ENCODE data around the gene PLCH1.
"Not testable (repeated sequence)": the region's sequence is repeated elsewhere in the genome, so short reads cannot be mapped to it uniquely, and the experiment has no call there.

Gene PLCH1

GRCh38 chr3:155409336-155409735, 335.5 kb downstream of the PLCH1 start:
- DNase-seq (ENCODE audit: insufficient read length, low spot score), result no peak
- TF ChIP-seq POLR2A (IDR thresholded peaks at IDR 0.05; ENCODE audit: low read depth, low read length), result no peak
- no peak for FAIRE-seq

- DNase-seq (ENCODE audit: insufficient read length, low spot score) (no peak), FAIRE-seq (no peak)
- no peak for TF ChIP-seq POLR2A (IDR thresholded peaks at IDR 0.05; ENCODE audit: low read depth, low read length)
These were observed 336.9 kb downstream of the PLCH1 start for GRCh38 chr3:155407971-155408370.

- DNase-seq (ENCODE audit: insufficient read length, low spot score) (no peak), FAIRE-seq (peak; percentile 36)
- no peak for TF ChIP-seq POLR2A (IDR thresholded peaks at IDR 0.05; ENCODE audit: low read depth, low read length)
These were observed 337.5 kb downstream of the PLCH1 start for GRCh38 chr3:155407331-155407730.

DNA sequence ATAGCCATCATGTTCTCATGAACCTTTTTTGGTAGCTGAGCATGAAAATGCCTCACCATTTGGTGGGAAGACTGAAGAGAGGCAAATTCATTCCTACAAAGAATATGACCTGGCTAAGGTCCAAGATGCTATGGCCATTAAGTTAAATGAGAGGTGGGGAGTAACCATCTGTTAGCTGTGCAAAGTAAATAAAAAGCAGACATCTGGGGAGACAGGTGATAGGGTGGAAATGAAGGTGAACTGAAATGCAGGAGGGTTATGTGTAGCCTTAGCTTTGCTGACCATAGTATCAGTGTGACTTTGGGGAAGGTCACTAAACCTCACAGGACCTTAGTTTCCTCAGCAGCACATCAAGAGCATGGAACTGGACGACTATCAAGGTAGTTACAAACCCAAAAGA, 340.4 kb downstream of the PLCH1 start:
- DNase-seq (ENCODE audit: insufficient read length, low spot score), result no peak
- FAIRE-seq, result no peak
- no peak for TF ChIP-seq POLR2A (IDR thresholded peaks at IDR 0.05; ENCODE audit: low read depth, low read length)

DNA sequence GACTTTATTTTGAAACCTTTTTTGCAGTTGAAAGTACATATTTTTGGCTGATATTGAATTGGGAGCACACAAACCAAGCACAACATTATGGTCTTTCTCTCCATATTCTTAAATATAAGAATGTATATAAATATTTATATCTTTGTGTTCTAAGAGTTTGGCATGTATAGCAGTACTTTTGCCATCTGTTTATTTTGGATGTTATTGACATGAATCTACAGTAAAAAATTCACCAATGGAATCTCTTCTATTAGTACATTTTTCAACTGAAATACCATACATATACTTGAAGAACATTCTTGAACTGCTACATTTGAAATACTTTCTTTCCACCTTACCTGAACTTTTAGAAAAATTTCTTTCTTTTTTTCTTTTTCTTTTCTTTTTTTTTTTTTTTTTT, 342.2 kb downstream of the PLCH1 start:
- DNase-seq (ENCODE audit: insufficient read length, low spot score) (no peak), FAIRE-seq (no peak)
- TF ChIP-seq POLR2A (IDR thresholded peaks at IDR 0.05; ENCODE audit: low read depth, low read length), result no peak

GRCh38 chr3:155398046-155398445, 346.8 kb downstream of the PLCH1 start:
- no peak for TF ChIP-seq POLR2A (IDR thresholded peaks at IDR 0.05; ENCODE audit: low read depth, low read length)
- FAIRE-seq (no peak), DNase-seq (ENCODE audit: insufficient read length, low spot score) (no peak)

DNA sequence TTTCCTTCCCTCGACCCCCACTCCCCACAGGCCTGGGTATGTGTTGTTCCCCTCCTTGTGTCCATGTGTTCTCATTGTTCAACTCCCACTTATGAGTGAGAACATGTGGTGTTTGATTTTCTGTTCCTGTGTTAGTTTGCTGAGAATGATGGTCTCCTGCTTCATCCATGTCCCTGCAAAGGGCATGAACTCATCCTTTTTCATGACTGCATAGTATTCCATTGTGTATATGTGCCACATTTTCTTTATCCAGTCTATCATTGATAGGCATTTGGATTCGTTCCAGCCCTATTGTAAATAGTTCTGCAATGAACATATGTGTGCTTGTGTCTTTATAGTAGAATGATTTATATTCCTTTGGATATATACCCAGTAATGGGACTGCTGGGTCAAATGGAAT, 350.0 kb downstream of the PLCH1 start:
- not testable (repeated sequence) for DNase-seq (ENCODE audit: insufficient read length, low spot score)

GRCh38 chr3:155394240-155394639, 350.6 kb downstream of the PLCH1 start:
- DNase-seq (ENCODE audit: insufficient read length, low spot score) (no peak), FAIRE-seq (no peak)
- TF ChIP-seq POLR2A (IDR thresholded peaks at IDR 0.05; ENCODE audit: low read depth, low read length), result no peak

More for the DNA sequence above, 350.0 kb downstream of the PLCH1 start:
- not testable (repeated sequence) for FAIRE-seq

DNA sequence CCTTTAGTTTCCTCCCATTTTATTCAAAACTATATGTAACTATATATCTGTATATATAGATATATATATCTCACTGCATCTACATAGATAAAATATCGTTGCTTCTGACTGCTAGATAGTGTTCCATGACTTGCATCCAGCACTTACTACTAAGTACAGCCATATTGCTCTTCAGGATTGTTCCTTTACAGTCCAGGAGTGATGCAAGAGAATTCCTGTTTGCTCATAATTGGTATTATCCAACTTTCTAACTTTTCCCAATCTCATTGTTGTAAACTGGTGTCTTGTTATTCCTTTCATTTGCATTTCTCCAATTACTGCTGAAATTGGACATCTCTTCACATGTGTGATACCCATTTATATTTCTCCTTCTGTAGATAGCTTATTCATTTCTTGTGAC, 351.6 kb downstream of the PLCH1 start:
- TF ChIP-seq POLR2A (IDR thresholded peaks at IDR 0.05; ENCODE audit: low read depth, low read length), result no peak
- DNase-seq (ENCODE audit: insufficient read length, low spot score) (no peak), FAIRE-seq (no peak)

DNA sequence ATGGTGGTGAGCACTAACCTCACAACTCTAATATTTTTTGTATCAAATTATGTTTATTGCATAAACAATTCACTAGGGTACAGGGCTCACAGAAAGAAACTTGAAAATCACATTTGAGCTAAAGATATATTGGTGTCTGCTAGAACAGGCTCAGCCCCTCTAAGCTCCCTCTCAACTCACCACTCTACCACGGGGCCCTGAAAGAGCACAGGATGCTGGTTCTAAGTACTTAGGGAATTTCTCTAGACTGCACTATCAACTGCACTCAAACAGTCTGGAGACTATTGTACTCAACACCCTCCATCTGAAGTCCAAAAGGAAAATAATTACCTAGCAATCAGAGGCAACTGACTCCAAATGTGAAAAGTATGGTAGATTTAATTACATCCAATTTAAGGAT, 352.7 kb downstream of the PLCH1 start:
- DNase-seq (ENCODE audit: insufficient read length, low spot score) (no peak), FAIRE-seq (no peak)
- TF ChIP-seq POLR2A (IDR thresholded peaks at IDR 0.05; ENCODE audit: low read depth, low read length), result no peak

- peak; percentile 57 for DNase-seq (ENCODE audit: insufficient read length, low spot score)
- TF ChIP-seq POLR2A (IDR thresholded peaks at IDR 0.05; ENCODE audit: low read depth, low read length), result no peak
- peak; percentile 100 for FAIRE-seq
These were observed 353.3 kb downstream of the PLCH1 start for GRCh38 chr3:155391551-155391958.

- no peak for TF ChIP-seq POLR2A (IDR thresholded peaks at IDR 0.05; ENCODE audit: low read depth, low read length)
- no peak for FAIRE-seq
These were observed 353.8 kb downstream of the PLCH1 start for GRCh38 chr3:155391104-155391503.

DNA sequence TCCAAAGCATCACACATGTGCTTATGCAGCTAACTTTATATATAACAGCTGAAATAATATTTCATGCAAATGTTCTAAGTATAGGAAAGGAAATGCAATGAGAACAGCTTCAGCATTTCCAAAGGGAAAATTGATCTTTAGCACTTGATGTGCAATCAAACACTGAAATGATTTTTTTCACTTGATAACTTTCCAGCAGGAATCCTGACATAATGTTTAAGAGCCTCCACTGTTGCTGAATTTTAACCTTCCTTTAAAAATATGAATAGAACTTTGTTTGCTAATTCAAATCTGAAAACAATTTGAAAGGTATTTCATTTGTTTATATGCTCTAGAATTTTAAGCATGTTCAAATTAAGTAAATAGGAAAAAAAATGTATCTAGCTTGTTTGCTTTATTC, 354.5 kb downstream of the PLCH1 start:
- FAIRE-seq, result no peak
- no peak for DNase-seq (ENCODE audit: insufficient read length, low spot score)
- TF ChIP-seq POLR2A (IDR thresholded peaks at IDR 0.05; ENCODE audit: low read depth, low read length), result no peak

More at GRCh38 chr3:155391104-155391503, 353.8 kb downstream of the PLCH1 start:
- no peak for DNase-seq (ENCODE audit: insufficient read length, low spot score)

GRCh38 chr3:155388417-155388816, 356.5 kb downstream of the PLCH1 start:
- FAIRE-seq (no peak), DNase-seq (ENCODE audit: insufficient read length, low spot score) (no peak)
- TF ChIP-seq POLR2A (IDR thresholded peaks at IDR 0.05; ENCODE audit: low read depth, low read length), result no peak

GRCh38 chr3:155387571-155387970, 357.3 kb downstream of the PLCH1 start:
- FAIRE-seq, result no peak
- DNase-seq (ENCODE audit: insufficient read length, low spot score), result no peak
- no peak for TF ChIP-seq POLR2A (IDR thresholded peaks at IDR 0.05; ENCODE audit: low read depth, low read length)

GRCh38 chr3:155386919-155387318, 358.0 kb downstream of the PLCH1 start:
- no peak for DNase-seq (ENCODE audit: insufficient read length, low spot score)
- no peak for TF ChIP-seq POLR2A (IDR thresholded peaks at IDR 0.05; ENCODE audit: low read depth, low read length)
- FAIRE-seq, result no peak

Measured in H54 (cell line).